GM18873 (cell line): ENCODE measurements around the gene ASAP3.

Source experiments
- ATAC-seq: cut with Tn5 transposase; IDR thresholded peaks from one replicate; pipeline ENCODE4 v1.9.1; 2021; ENCODE audit warnings: mild to moderate bottlenecking, moderate library complexity, moderate number of reproducible peaks; ENCODE audit not compliant: unreplicated experiment, low FRiP score

ASAP3 gene

GRCh38 chr1:23479666-23479941 is 4.4 kb downstream of the ASAP3 start:
- ATAC-seq, result no peak

- no peak for ATAC-seq
Observed at GRCh38 chr1:23478896-23479665, 4.9 kb downstream of the ASAP3 start.

GRCh38 chr1:23477359-23478144 is 6.4 kb downstream of the ASAP3 start:
- no peak for ATAC-seq

GRCh38 chr1:23475641-23476040 is 8.3 kb downstream of the ASAP3 start:
- ATAC-seq, result no peak

GRCh38 chr1:23475134-23475628 is 8.8 kb downstream of the ASAP3 start:
- no peak for ATAC-seq

GRCh38 chr1:23473037-23473800 is 10.8 kb downstream of the ASAP3 start:
- no peak for ATAC-seq

- ATAC-seq, result no peak
Observed at GRCh38 chr1:23472351-23473036, 11.5 kb downstream of the ASAP3 start.

- ATAC-seq, result no peak
Observed at GRCh38 chr1:23471473-23472075, 12.4 kb downstream of the ASAP3 start.

GRCh38 chr1:23470282-23471070 is 13.5 kb downstream of the ASAP3 start:
- ATAC-seq, result no peak

GRCh38 chr1:23469372-23469982 is 14.5 kb downstream of the ASAP3 start:
- ATAC-seq, result no peak

- ATAC-seq, result no peak
Observed at GRCh38 chr1:23466423-23466989, 17.5 kb downstream of the ASAP3 start.

- ATAC-seq, result no peak
Observed at GRCh38 chr1:23463286-23463685, 20.7 kb downstream of the ASAP3 start.

GRCh38 chr1:23462766-23463165 is 21.2 kb downstream of the ASAP3 start:
- no peak for ATAC-seq

- ATAC-seq, result no peak
Observed at GRCh38 chr1:23461050-23461449, 22.9 kb downstream of the ASAP3 start.

- ATAC-seq, result no peak
Observed at GRCh38 chr1:23460519-23460918, 23.5 kb downstream of the ASAP3 start.

GRCh38 chr1:23459338-23459757 is 24.6 kb downstream of the ASAP3 start:
- no peak for ATAC-seq

- ATAC-seq, result no peak
Observed at GRCh38 chr1:23456226-23456625, 27.8 kb downstream of the ASAP3 start.

- no peak for ATAC-seq
Observed at GRCh38 chr1:23453455-23454000, 30.5 kb downstream of the ASAP3 start.
